Measurements from ENCODE around the gene OR2T27.
"Not testable (repeated sequence)": the region's sequence is repeated elsewhere in the genome, so short reads cannot be mapped to it uniquely, and the experiment has no call there.

The OR2T27 gene

DNA sequence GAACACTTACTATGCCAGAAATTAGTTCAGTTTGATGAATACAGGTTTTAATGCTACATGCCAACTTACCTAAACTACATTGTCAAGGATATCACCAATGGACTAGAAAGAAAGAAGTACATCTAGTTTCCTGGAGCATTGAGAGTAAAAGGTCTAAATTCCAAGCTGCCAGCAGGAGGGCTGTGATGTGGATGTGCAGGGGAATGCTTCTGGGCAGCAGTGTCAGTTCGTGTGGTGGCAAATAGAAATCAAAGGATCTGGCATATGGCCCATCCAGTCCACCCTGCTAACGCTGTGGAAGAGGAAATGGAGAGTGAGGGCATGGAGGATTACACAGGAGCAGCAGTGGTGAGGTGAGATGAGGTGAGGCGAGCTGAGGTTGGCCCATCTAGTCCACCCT is 10.2 kb downstream of the OR2T27 start, which contains the start of gene OR2T35:
Gene OR2T35 (minus strand): TSS at position 101 of the 400 bp plus-strand sequence. CDS start 6,020 bp downstream, outside the sequence.
- TF ChIP-seq NFIC (IDR thresholded peaks at IDR 0.05); EGR1 (IDR thresholded peaks at IDR 0.05); RAD21 (IDR thresholded peaks at IDR 0.05; ENCODE audit: low read depth): not testable (repeated sequence)

- not testable (repeated sequence) for TF ChIP-seq USF1 (IDR thresholded peaks at IDR 0.05); TEAD4 (IDR thresholded peaks at IDR 0.05); FOXM1 (IDR thresholded peaks at IDR 0.05; ENCODE audit: borderline replicate concordance, low read depth)
These were observed 20.3 kb downstream of the OR2T27 start, which contains the start of gene OR2T11 for GRCh38 chr1:248634991-248635390. Gene OR2T11 (minus strand): TSS chr1:248635091. CDS start chr1:248627128, 7,963 bp downstream.

DNA sequence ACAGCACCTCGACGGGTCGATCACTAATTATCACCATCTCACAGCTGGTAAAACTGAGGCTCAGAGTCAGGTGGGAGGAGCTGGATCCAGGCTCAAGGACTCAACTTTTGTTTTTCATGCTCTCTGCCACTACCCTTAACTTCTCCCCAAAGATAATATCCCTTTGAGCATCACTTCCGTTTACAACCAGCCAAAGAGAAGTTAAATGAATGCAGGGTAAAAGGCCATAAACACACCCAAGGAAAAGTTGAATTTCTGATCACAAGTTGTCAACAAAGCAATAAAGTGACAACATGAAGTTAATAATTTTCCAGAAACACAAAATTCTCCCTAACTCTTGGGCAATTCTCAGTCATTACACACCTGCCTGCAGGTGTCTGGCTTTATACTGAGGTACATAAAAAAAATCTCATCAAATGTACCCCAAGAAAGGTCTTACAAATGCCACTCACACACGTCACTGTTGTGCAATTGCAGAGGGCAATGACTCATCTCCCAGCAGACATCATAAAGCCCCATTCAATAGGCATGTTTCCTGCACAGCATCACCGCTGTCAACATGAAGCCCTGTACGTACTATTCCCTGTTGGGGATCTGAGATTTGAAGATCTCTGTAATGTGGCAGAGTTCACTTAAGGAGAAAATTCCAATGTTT is 23.8 kb downstream of the OR2T27 start:
- TF ChIP-seq EGR1 (IDR thresholded peaks at IDR 0.05) (no peak), YY1 (IDR thresholded peaks at IDR 0.05; ENCODE audit: low read depth) (no peak)

DNA sequence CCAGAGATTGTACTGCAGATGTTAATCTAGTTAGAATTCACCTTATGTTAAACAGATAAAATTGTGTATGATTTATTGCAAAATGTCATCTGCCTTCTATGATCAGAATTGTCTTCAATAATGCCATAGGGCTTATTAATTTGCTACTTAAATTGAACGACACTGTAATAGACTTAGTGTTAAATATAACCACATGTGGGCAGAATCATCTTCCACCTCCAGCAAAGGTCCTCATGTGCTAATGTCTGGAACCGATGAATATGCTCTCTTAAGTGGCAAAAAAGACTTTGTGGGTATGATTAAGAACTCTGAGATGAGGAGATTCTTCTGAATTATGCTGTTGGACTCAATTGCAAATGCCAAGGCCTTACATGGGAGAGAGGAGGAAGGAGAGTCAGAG is 24.8 kb downstream of the OR2T27 start:
- TF ChIP-seq ZBTB7A (IDR thresholded peaks at IDR 0.05; ENCODE audit: low read depth) (no peak), TEAD4 (IDR thresholded peaks at IDR 0.05) (no peak), RAD21 (IDR thresholded peaks at IDR 0.05; ENCODE audit: low read depth) (no peak), NFIC (IDR thresholded peaks at IDR 0.05) (no peak), YY1 (IDR thresholded peaks at IDR 0.05; ENCODE audit: low read depth) (no peak), FOXM1 (IDR thresholded peaks at IDR 0.05; ENCODE audit: borderline replicate concordance, low read depth) (no peak), TAF1 (IDR thresholded peaks at IDR 0.05; ENCODE audit: low read depth) (no peak), CEBPB (IDR thresholded peaks at IDR 0.05) (no peak), TCF12 (IDR thresholded peaks at IDR 0.05; ENCODE audit: low read depth) (no peak), EGR1 (IDR thresholded peaks at IDR 0.05) (no peak), EP300 (IDR thresholded peaks at IDR 0.05; ENCODE audit: borderline replicate concordance) (no peak), USF1 (IDR thresholded peaks at IDR 0.05) (no peak)
- TF ChIP-seq, protein P1, sequence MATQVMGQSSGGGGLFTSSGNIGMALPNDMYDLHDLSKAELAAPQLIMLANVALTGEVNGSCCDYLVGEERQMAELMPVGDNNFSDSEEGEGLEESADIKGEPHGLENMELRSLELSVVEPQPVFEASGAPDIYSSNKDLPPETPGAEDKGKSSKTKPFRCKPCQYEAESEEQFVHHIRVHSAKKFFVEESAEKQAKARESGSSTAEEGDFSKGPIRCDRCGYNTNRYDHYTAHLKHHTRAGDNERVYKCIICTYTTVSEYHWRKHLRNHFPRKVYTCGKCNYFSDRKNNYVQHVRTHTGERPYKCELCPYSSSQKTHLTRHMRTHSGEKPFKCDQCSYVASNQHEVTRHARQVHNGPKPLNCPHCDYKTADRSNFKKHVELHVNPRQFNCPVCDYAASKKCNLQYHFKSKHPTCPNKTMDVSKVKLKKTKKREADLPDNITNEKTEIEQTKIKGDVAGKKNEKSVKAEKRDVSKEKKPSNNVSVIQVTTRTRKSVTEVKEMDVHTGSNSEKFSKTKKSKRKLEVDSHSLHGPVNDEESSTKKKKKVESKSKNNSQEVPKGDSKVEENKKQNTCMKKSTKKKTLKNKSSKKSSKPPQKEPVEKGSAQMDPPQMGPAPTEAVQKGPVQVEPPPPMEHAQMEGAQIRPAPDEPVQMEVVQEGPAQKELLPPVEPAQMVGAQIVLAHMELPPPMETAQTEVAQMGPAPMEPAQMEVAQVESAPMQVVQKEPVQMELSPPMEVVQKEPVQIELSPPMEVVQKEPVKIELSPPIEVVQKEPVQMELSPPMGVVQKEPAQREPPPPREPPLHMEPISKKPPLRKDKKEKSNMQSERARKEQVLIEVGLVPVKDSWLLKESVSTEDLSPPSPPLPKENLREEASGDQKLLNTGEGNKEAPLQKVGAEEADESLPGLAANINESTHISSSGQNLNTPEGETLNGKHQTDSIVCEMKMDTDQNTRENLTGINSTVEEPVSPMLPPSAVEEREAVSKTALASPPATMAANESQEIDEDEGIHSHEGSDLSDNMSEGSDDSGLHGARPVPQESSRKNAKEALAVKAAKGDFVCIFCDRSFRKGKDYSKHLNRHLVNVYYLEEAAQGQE (IDR thresholded peaks at IDR 0.05; ENCODE audit: low read depth): no peak

DNA sequence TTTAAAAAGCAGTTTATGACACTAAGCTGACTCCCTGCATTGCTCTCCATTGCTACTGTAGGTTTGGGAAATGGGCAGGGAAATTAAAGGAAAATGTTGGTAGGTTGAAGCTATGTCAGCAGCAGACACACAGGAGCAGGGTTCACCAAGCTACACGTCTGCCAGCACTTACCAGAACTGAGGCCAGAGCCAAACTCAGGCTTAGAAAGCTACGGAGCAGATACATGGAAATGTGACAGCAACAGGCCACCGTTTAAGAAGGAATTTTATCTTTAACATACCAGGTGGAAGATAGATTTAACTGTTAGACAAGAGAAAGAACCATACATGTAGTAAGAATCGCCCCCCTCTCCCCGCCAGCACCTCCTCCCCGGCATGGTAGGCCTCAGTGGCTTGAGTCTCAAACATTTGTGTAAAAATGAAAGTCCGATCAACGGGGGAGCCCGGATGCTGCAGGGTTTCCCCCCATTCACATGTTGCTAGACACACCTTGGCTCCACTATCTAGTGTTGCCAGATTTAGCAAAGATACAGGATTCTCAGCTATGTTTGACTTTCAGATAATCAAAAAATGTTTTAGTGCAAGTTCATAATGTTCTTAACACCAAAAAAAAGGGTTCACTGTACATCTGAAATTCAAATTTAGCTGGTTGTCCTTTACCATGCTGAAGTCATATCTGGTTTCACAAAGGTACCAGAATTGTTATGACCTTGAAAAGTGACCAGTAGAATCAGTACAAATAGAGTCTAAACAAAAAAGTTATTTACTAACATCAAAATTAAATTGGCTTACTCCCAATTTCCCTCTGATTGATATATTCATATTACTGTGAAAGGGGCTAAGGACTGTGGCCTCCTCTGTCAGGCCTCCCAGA is 27.1 kb downstream of the OR2T27 start:
- TF ChIP-seq TCF12 (IDR thresholded peaks at IDR 0.05; ENCODE audit: low read depth): no peak
- TF ChIP-seq YY1 (IDR thresholded peaks at IDR 0.05; ENCODE audit: low read depth): no peak
- no peak for TF ChIP-seq EP300 (IDR thresholded peaks at IDR 0.05; ENCODE audit: borderline replicate concordance)

GRCh38 chr1:248625971-248626370 is 29.4 kb downstream of the OR2T27 start:
- TF ChIP-seq RAD21 (IDR thresholded peaks at IDR 0.05; ENCODE audit: low read depth) (no peak), EP300 (IDR thresholded peaks at IDR 0.05; ENCODE audit: borderline replicate concordance) (no peak), FOXM1 (IDR thresholded peaks at IDR 0.05; ENCODE audit: borderline replicate concordance, low read depth) (no peak), ZBTB7A (IDR thresholded peaks at IDR 0.05; ENCODE audit: low read depth) (no peak), YY1 (IDR thresholded peaks at IDR 0.05; ENCODE audit: low read depth) (no peak), USF1 (IDR thresholded peaks at IDR 0.05) (no peak), TCF12 (IDR thresholded peaks at IDR 0.05; ENCODE audit: low read depth) (no peak), TEAD4 (IDR thresholded peaks at IDR 0.05) (no peak), TAF1 (IDR thresholded peaks at IDR 0.05; ENCODE audit: low read depth) (no peak), NFIC (IDR thresholded peaks at IDR 0.05) (no peak), MAX (IDR thresholded peaks at IDR 0.05) (no peak), CEBPB (IDR thresholded peaks at IDR 0.05) (no peak), EGR1 (IDR thresholded peaks at IDR 0.05) (no peak), CREB1 (IDR thresholded peaks at IDR 0.05; ENCODE audit: low read depth) (no peak)
- TF ChIP-seq, protein P1 (IDR thresholded peaks at IDR 0.05; ENCODE audit: low read depth): no peak
